Stomach (tissue), 4 donors: ENCODE data around the gene TMEM258.

Source experiments
- EP300 ChIP-seq: sonication (generic); formaldehyde crosslinking; IDR thresholded peaks from one replicate; pipeline ENCODE4 v1.6.1; 2017; ENCODE audit warnings: antibody characterized with exemption
- POLR2A ChIP-seq, 4 donors: fragments of 450-650 bp; IDR thresholded peaks; one replicate each; pipeline ENCODE4 v1.6.1; 2016; ENCODE audit warnings: antibody characterized with exemption in 4 of 4, control low read depth in 2 of 4, mild to moderate bottlenecking in 1 of 4, moderate library complexity in 1 of 4
- TF ChIP-seq, protein P1 (sequence below), 7 experiments: fragments of 450-650 bp in 4 of 7; fragments of 200-600 bp in 3 of 7; sonication (generic) in 3 of 7; IDR thresholded peaks; one replicate each; pipeline ENCODE4 v1.5.1; 2016 to 2019; ENCODE audit warnings: antibody characterized with exemption in 7 of 7, control low read depth in 2 of 7, mild to moderate bottlenecking in 1 of 7

DNA sequence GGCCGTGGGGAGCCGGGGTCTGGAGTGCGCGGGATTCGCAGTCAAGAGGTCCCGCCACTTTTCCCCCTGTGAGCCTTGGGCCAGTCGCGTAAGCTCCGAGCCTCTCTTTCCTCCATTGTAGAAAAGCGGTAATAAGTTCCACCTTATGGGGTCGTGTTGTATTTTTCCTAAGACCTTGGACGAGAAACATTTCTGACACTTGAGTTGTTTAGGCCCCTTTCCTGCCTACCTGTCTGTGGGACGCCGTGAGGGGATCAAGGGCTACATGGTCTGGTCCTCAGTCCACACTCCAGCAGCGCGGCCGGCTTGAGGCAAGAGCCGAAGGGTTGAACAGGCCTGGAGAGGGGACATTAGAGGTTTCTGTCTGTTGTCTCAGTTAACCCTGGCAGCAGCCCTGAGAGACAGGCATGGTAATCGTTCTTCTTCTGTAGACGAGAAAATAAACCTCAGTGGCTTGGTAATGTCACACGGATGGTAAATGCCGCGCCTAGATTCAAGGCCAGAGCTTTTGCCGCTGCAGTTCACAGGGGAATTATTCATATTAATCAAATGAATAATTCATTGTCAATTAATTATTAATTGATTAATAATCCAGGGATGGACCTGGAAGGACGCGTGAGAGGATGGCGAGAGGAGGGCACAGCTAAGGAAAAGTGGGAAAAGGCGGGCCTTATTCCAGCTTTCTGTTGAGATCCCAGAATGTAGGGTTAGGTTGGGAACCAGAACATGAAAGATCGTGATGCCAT is 857 bp upstream of the TMEM258 start:
- TF ChIP-seq POLR2A (IDR thresholded peaks at IDR 0.05) (no peak), EP300 (no peak)
- TF ChIP-seq, protein P1, sequence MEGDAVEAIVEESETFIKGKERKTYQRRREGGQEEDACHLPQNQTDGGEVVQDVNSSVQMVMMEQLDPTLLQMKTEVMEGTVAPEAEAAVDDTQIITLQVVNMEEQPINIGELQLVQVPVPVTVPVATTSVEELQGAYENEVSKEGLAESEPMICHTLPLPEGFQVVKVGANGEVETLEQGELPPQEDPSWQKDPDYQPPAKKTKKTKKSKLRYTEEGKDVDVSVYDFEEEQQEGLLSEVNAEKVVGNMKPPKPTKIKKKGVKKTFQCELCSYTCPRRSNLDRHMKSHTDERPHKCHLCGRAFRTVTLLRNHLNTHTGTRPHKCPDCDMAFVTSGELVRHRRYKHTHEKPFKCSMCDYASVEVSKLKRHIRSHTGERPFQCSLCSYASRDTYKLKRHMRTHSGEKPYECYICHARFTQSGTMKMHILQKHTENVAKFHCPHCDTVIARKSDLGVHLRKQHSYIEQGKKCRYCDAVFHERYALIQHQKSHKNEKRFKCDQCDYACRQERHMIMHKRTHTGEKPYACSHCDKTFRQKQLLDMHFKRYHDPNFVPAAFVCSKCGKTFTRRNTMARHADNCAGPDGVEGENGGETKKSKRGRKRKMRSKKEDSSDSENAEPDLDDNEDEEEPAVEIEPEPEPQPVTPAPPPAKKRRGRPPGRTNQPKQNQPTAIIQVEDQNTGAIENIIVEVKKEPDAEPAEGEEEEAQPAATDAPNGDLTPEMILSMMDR (IDR thresholded peaks at IDR 0.05), result no peak
